Right atrium auricular region (tissue), 2 donors: ENCODE results near the gene DPPA3. TPM values are rescaled to one million over a fixed set of nuclear protein-coding genes. Genes with fewer than 3 reads are reported as not detected.
"Not testable (repeated sequence)": the region's sequence is repeated elsewhere in the genome, so short reads cannot be mapped to it uniquely, and the experiment has no call there.

Source experiments
- DNase-seq: peaks from one replicate; pipeline ENCODE4 v3.0.0-alpha.2; 2019; ENCODE audit warnings: low spot score
- H3K27ac ChIP-seq, 2 donors: fragments of 200-600 bp; sonication (generic); 1 replicate in 1 of 2; 2 replicates in 1 of 2; pipeline ENCODE4 v1.5.1; 2016 to 2019
- H3K27me3 ChIP-seq, 2 donors: fragments of 200-600 bp; sonication (generic); one replicate each; pipeline versions ENCODE4 v1.5.1 to v1.6.0; 2017 to 2019
- H3K36me3 ChIP-seq: fragments of 200-600 bp; sonication (generic); one replicate; pipeline ENCODE4 v1.5.1; 2016
- H3K4me1 ChIP-seq, 2 donors: fragments of 200-600 bp; sonication (generic); one replicate each; pipeline versions ENCODE4 v1.5.1 to v1.6.0; 2017 to 2019
- H3K4me3 ChIP-seq, 2 donors: fragments of 200-600 bp; sonication (generic); 1 replicate in 1 of 2; 2 replicates in 1 of 2; pipeline ENCODE4 v1.5.1; 2017 to 2019; ENCODE audit warnings: mild to moderate bottlenecking in 1 of 2, moderate library complexity in 1 of 2
- H3K9me3 ChIP-seq, 2 donors: fragments of 200-600 bp; sonication (generic); one replicate each; pipeline ENCODE4 v1.5.1; 2019
- total RNA-seq, 2 donors: library from RNA; depleted of rRNA; stranded (reverse); fragments of >200 nt; gene quantifications; one replicate each; pipeline ENCODE4 v1.1.0, GENCODE V29; 2016
- TF ChIP-seq, protein P1 (sequence below), 2 donors: fragments of 200-600 bp; sonication (generic); IDR thresholded peaks; one replicate each; pipeline ENCODE4 v1.5.1; 2019; ENCODE audit warnings: antibody characterized with exemption in 2 of 2

DPPA3 gene
- total RNA-seq: not detected

DNA sequence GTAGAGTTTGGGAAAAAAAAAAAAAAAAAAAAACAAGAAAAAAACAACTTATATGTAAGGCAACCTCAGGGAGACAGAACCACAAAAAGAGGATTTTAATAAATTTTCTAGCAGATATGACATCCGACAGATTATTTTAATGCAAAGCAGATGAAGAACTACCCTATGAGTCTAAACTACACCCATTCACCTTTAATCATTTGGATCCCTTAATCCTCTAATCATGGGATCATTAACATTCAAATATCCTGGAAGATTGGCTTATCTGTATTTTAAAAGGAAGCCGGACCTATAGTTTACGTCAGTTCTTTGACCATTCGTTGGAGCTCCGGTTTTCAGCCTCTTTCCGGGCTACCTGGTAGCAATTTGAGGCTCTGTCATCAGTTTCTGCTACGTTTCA lies at the start of gene DPPA3:
DPPA3 (plus strand) TSS at position 301 of the 400 bp plus-strand sequence. CDS start 138 bp downstream, outside the sequence.
- TF ChIP-seq, protein P1, sequence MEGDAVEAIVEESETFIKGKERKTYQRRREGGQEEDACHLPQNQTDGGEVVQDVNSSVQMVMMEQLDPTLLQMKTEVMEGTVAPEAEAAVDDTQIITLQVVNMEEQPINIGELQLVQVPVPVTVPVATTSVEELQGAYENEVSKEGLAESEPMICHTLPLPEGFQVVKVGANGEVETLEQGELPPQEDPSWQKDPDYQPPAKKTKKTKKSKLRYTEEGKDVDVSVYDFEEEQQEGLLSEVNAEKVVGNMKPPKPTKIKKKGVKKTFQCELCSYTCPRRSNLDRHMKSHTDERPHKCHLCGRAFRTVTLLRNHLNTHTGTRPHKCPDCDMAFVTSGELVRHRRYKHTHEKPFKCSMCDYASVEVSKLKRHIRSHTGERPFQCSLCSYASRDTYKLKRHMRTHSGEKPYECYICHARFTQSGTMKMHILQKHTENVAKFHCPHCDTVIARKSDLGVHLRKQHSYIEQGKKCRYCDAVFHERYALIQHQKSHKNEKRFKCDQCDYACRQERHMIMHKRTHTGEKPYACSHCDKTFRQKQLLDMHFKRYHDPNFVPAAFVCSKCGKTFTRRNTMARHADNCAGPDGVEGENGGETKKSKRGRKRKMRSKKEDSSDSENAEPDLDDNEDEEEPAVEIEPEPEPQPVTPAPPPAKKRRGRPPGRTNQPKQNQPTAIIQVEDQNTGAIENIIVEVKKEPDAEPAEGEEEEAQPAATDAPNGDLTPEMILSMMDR (IDR thresholded peaks at IDR 0.05): no peak
- Histone ChIP-seq H3K9me3 (no peaks in the 10 kb centered on the region), H3K36me3 (no peaks in the 10 kb centered on the region), H3K4me3 (no peak within 1 kb of the TSS), H3K27me3 (no peaks in the 10 kb centered on the region), H3K27ac (no peak within 1 kb of the TSS), H3K4me1 (no peaks in the 10 kb centered on the region)
- no peak for DNase-seq

DNA sequence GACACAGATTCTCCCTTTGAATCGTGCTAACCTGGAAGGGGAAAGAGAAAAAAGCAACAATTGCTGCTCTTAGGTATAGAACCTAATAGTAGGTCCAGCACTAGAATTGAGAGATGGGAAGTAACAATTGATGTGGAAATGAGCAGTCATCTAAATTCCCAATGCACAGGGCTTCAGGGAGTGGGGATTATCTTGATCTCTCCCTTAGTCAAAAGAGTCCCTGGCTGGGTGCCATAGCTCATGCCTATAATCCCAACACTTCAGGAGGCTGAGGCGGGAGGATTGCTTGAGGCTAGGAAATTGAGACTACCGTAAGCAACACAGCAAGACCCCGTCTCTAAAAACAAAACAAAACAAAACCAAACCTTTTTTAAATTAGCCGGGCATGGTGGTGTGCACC lies 49.5 kb upstream of the DPPA3 start:
- DNase-seq: no peak
- Histone ChIP-seq H3K36me3 (no peaks in the 10 kb centered on the region), H3K27ac (no peak overlapping the region), H3K27me3 (no peaks in the 10 kb centered on the region), H3K4me3 (no peak overlapping the region), H3K9me3 (no peaks in the 10 kb centered on the region), H3K4me1 (no peaks in the 10 kb centered on the region)
- TF ChIP-seq, protein P1 (IDR thresholded peaks at IDR 0.05): no peak

DNA sequence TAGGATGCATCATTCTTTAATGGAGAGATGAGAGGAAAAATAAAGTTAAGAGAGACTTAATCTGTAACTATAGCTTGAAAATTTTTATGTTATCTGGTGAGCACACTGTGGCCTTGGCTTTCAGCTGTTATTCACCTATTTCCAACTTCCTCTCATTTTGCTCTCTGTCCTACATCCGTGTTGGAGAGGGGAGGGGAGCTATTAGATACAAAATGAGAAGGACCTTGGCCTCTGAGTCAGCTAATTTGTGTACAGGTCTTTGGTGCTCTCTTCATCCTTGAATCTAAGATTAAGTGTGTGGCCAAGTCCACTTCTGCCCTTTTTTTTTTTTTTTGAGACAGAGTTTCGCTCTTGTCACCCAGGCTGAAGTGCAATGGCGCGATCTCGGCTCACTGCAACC lies 44.6 kb upstream of the DPPA3 start:
- Histone ChIP-seq H3K36me3 (no peaks in the 10 kb centered on the region), H3K27ac (no peak overlapping the region), H3K27me3 (no peaks in the 10 kb centered on the region), H3K9me3 (no peaks in the 10 kb centered on the region), H3K4me3 (no peak overlapping the region), H3K4me1 (no peaks in the 10 kb centered on the region)
- TF ChIP-seq, protein P1 (IDR thresholded peaks at IDR 0.05): no peak
- no peak for DNase-seq

DNA sequence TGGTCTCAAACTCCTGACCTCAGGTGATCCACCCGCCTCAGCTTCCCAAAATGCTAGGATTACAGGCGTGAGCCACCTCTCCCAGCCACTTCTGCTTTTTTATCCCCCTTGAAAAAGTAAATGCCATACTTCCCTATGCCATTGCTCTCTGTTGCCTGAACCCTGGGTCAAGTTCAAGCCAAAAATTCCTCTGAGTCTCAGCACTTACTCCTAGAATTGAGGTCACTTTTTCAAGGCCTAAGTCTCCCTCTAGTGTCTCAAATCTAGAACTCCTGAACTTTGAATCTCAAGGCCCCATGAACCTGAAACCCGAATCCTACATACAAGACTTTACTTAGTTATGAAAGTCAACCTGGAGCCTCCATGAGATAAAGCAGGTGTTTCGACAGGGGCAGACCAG lies 44.1 kb upstream of the DPPA3 start:
- H3K36me3 ChIP-seq: no peaks in the 10 kb centered on the region
- H3K4me1 ChIP-seq: no peaks in the 10 kb centered on the region
- no peak overlapping the region for H3K27ac ChIP-seq
- DNase-seq: no peak
- no peaks in the 10 kb centered on the region for H3K27me3 ChIP-seq
- no peaks in the 10 kb centered on the region for H3K9me3 ChIP-seq
- H3K4me3 ChIP-seq: no peak overlapping the region
- TF ChIP-seq, protein P1 (IDR thresholded peaks at IDR 0.05): no peak

DNA sequence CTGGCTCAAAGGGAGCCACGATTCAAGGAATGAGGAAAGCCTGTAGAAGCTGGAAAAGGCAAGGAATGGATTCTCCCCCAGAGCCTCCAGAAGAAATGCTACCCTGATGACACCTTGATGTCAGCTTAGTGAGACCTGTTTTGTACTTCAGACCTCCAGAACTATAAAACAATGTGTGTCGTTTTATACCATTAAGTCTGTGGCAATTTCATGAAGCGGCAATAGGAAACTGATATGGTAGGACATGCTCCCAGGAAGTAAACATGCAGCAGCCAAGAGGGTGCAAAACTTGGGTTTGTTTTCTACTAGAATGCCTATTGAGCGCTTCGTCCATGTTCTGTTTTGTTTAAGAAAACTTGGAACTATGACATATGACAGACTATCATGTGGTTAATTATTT lies 43.1 kb upstream of the DPPA3 start:
- no peaks in the 10 kb centered on the region for H3K27me3 ChIP-seq
- TF ChIP-seq, protein P1 (IDR thresholded peaks at IDR 0.05): no peak
- no peaks in the 10 kb centered on the region for H3K36me3 ChIP-seq
- no peak for DNase-seq
- H3K9me3 ChIP-seq: no peaks in the 10 kb centered on the region
- H3K27ac ChIP-seq: no peak overlapping the region
- no peaks in the 10 kb centered on the region for H3K4me1 ChIP-seq
- H3K4me3 ChIP-seq: no peak overlapping the region

DNA sequence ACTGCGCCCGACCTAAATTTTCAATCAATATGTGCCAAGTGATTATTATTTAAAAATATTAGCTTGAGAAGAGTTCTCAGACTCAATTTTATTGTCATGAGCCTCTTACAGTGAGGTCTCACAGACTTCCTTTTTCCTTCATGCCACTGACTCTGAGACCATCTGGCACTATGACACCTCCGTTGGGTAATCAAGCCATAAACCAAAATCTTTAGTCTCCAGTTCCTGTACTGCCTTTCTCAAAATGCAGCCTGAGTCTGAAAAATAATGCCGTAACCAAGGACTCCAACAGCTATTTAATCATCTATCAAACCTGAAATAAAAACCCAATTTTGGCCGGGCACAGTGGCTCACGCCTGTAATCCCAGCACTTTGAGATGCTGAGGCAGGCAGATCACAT lies 35.8 kb upstream of the DPPA3 start:
- H3K4me1 ChIP-seq, DNase-seq, H3K36me3 ChIP-seq, H3K9me3 ChIP-seq, H3K4me3 ChIP-seq, H3K27ac ChIP-seq, H3K27me3 ChIP-seq: not testable (repeated sequence)
